HepG2 (cell line): Measurements from ENCODE around the gene CDC42BPG.

Experiments
- CTCF ChIP-seq: sonication (generic); formaldehyde crosslinking; IDR thresholded peaks from 2 replicates; pipeline ENCODE4 v1.5.0; 2020; ENCODE audit warnings: mild to moderate bottlenecking, missing genetic modification reagents, moderate library complexity
- DZIP1 ChIP-seq: sonication (generic); formaldehyde crosslinking; IDR thresholded peaks from 2 replicates; pipeline ENCODE4 v1.5.0; 2020; ENCODE audit warnings: mild to moderate bottlenecking, missing genetic modification reagents
- EP300 ChIP-seq, 3 experiments: sonication (generic) in 1 of 3; formaldehyde crosslinking in 1 of 3; IDR thresholded peaks; 2 replicates each; pipeline versions ENCODE4 v1.5.1 to v1.6.1; 2011 to 2020; ENCODE audit warnings: low read depth in 2 of 3, low read length in 2 of 3, borderline replicate concordance in 1 of 3, improper control_type of control experiment in 1 of 3, mild to moderate bottlenecking in 1 of 3, missing genetic modification reagents in 1 of 3, moderate library complexity in 1 of 3
- FOXJ3 ChIP-seq: sonication (generic); formaldehyde crosslinking; IDR thresholded peaks from 2 replicates; pipeline ENCODE4 v1.4.0; 2020; ENCODE audit warnings: missing genetic modification reagents, mild to moderate bottlenecking, borderline replicate concordance
- IRF1 ChIP-seq: sonication (generic); formaldehyde crosslinking; IDR thresholded peaks from 2 replicates; pipeline ENCODE4 v1.4.0; 2020; ENCODE audit warnings: low read depth, mild to moderate bottlenecking, missing genetic modification reagents
- POLR2AphosphoS5 ChIP-seq: IDR thresholded peaks from 2 replicates; pipeline ENCODE4 v1.6.1; 2012; ENCODE audit warnings: low read depth, low read length
- ZIK1 ChIP-seq: sonication (generic); formaldehyde crosslinking; IDR thresholded peaks from 2 replicates; pipeline ENCODE4 v1.5.0; 2020; ENCODE audit warnings: mild to moderate bottlenecking, low read depth, missing genetic modification reagents, borderline replicate concordance

- no peak for TF ChIP-seq IRF1
- no peak for TF ChIP-seq POLR2AphosphoS5
- TF ChIP-seq ZIK1 (CRISPR knock-in tag) = no peak
- no peak for TF ChIP-seq EP300 (IDR thresholded peaks at IDR 0.05; ENCODE audit: low read depth in 2 of 2, low read length in 2 of 2)
- TF ChIP-seq EP300 (CRISPR knock-in tag; IDR thresholded peaks at IDR 0.05; ENCODE audit: borderline replicate concordance) = no peak
- no peak for TF ChIP-seq CTCF (CRISPR knock-in tag)
- no peak for TF ChIP-seq FOXJ3
- TF ChIP-seq DZIP1 (CRISPR knock-in tag) = no peak
Measured at GRCh38 chr11:64792482-64792881, 52.0 kb downstream of the CDC42BPG start.
